NCI-H146 treated with DMSO at 0.1 percent for 48 hours (cell line): Measurements from ENCODE around the gene TNFRSF18.
A peak's percentile ranks its signal among the peaks of the same experiment; 100 is the strongest.

Experiments
- DNase-seq: peaks from one replicate; lab custom pipeline; 2025; ENCODE audit not compliant: unreplicated experiment; lab: John Stamatoyannopoulos, UW

The TNFRSF18 gene

DNA sequence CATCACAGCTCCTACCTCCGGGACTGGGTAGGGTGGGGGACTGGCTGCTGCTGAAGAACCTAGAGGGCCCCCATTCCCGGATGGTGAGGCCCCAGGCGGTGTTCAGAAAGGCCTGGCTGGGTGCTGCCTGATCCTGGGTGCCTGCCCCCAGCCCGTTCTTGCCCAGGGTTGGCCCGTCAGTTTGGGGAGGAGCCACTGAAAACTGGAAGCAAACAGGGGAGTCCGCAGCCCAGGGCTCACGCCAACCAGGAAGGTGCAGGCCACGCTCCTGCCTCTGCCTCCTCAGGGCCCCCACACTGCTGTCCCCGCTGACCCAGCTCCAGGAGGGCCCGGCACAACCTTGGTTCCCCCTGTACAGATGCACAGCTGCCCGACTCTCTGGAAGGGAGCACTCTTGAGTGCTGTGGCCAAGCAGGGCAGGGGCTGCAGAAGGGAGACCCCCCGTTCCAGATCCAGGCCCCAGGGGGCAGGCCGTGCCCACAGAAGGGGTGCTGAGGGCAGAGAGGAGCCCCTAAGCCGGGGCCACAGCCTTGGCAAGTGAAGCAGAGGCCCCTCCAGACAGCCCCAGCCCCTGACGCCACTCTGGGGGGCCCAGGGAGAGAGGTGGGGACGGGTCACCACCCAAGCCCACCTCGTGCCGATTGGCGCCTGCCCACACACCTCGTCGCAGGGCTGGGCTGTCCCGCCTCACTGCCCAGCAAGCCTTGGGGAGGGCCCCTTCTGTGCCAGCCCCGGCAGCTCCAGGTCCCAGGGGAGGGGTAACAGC lies 34.6 kb upstream of the TNFRSF18 start:
- no peak for DNase-seq

DNA sequence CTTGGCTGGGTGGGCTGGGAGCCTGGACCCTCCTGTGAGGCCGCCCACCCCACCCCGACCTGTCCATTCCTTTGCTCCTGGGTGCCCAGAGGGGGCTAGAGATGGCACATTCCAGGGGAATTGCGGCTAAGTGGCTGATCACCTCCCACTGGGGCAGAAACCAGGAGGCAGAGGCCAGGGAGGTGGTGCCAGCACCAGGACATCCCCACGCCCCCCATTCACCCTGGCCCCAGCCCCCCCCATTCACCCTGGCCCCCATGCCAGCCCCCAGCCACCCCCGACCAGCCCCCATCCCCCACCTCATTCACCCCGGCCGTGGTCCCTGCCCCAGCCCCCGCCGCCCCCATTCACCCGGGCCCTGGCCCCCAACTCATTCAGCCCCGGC lies 33.9 kb upstream of the TNFRSF18 start:
- no peak for DNase-seq

DNA sequence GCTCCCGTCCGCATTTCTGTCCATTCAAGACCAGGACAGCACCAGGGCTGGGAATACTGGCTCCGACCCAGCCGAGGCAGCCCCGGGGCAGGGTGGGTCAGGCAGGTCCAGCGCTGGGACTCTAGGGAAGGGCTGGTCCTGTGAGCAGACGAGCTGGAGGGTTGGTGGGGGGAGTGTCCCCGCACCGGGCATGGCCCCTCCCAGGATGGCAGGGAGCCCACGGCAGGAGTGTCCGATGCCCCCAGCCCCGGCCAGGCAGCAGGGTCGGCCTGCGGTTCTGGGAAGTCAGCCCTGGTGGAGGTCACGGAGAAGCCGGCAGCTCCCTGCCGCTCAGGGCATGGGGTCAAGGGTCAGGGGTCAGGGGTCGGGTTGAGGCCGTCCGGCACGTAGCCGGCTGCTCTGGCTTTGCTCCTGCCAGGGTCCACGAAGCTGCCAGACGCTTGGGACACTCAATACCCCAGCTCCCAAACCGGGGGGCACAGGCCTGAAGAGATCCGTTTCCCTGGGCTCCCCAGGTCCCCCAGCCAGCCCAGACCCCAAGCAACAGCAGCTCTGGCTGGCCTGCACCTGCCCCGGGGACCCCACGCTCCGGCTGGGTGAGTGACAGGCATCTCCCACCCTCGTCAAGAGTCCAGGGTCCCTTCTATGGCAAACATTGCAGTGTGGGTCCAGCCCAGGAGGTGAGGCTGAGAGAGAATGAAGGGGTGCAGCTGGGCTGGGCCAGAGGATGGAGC lies 33.4 kb upstream of the TNFRSF18 start:
- DNase-seq, result no peak

DNA sequence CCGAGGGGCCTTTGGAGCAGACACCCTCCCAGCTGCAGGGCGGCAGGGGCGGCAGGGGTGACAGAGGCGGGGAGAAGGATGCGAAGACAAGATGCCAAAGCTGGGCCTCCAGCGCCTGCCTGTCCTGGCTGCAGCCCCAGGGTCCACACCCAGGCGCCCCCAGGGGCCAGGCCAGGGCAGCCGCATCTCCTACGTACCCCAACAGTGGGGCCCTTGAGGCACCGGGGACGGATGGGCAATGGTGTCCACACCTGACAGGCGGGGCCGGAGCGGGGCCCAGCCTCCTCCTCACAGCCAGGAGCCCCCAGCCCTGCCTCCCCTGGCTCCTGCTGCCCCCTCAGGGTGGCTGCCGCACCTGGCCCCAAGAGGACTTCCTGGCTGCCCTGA lies 32.8 kb upstream of the TNFRSF18 start:
- no peak for DNase-seq

DNA sequence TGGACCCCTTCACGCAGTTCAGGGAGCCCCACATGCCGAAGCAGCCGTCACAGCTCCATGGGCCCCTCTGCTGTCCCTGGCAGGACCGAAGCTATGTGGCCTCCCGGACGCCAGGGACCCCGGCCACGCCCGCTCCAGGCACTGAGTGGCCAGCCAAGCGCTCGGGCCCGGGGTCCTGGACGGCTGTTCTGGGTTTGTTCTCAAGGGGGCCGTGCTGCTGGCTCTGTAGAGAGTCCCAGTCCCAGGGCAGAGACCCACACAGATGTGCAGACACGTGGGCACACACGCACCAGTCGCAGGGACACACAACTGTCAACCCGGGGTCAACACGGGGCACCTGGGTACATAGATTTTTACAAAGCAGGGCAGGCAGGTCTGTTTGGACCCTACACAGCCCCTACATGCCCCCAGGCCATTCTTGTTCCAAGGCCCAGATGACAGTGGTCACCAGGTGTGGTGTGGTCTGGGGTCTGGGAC lies 32.3 kb upstream of the TNFRSF18 start:
- DNase-seq, result no peak

DNA sequence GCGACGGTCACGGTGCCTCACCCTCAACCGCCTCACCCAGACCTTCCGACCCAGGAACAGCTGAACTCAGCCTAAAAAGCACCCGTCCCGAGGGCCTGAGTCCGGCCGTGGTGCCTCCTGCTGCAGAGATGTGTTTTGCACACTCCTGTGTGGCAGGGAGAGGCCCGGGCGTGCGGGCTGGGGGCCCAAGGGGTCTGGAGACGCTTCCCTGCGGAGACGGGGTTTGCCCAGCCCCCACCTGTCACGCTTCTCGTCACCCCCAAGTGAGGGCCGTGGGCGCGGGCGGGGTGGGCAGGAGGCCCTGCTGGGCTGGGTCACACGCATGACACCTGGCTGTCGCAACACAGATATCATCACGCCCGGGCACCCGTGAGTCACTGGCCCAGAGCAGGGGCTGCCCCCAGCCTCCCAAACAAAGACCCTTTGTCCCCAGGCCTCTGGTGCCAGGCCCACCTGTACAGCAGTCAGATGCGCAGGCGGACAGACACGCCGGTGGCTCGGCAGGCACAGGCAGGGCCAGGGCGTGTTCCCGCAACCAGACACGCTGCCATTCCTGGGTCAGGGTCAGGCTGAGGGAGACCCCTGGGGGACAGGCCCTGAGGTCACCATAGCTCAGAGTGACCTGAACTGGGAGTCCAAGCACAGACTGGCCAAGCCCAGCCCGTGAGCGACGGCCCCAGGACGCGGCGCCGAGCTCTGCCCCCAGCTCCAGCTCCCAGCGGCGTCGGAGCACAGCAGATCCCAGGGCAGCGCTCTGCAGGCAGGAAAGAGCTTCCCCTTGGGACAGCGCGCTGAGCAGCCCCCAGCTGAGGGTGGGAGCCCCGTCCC lies 31.7 kb upstream of the TNFRSF18 start:
- no peak for DNase-seq

DNA sequence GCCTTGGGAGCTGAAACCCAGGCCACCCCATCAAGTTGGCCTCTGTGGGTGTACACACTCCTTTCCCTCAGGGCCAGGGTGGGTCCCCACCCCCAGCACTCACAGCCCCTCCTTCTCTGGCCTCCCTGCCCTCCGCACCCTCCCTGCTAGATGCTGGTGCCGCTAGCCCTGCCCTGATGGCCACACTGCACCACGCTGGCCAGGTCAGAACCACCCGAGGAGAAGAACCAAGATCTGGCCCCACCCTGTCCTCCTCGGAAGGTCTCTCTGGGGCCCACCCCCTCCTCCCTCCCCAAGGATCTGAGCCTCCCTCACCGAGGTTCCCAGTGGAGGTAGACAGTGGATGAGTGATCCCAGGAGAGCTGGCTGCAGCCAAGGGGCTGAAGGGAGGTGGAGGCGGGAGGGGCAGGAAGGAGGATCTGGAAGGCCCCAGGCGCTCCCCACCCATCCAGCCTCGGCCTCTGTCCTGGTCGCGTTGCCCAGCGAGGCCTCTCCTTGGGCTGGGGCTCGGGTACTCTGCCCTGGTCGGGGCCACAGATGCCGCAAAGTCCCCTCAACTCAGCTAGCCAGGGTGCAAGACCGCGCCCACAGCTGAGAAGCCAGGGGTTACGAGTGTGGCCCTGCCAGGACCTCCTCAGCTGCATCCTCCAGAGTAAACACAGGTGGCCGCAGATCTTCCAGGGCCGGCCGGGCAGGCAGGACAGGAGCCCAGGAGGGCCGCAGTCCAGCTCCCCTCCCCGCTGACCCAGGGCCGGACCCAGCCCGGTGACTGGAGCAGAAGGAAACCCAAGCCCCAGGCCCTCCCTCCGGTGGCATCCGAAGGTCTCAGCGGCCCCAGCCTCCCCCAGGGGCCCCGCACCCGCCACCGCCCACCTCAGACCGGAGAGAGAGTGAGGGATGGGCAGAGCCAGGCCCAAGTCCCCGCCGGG lies 30.8 kb upstream of the TNFRSF18 start:
- DNase-seq, result no peak

DNA sequence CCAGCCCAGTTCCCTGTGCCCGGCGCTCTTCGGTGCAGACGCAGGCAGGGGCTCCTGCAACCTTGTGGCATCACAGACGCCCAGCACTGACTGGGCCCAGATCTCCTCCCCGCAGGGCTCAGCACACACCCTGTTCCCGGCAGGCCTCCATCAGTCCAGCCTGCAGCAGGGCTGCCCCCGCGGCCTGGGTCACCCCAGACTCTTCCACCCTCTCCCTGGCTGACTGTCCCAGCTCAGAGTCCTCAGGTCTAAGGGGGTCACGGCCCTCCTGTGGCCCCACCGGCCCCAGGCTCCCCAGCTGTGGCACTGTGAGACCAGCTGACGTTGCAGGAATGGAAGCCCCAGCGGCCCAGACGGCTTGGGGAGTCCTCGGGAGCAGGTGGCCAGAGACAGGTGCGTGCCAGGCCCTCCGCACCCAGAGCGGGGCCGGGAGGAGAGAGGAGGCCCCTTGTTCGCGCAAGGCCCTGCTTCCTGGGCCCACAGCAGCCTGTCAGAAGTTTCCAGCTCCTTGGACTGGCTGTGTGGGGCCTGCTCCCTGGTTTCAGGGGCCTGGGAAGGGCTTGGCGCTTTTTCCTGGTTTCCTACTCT lies 29.9 kb upstream of the TNFRSF18 start:
- no peak for DNase-seq

DNA sequence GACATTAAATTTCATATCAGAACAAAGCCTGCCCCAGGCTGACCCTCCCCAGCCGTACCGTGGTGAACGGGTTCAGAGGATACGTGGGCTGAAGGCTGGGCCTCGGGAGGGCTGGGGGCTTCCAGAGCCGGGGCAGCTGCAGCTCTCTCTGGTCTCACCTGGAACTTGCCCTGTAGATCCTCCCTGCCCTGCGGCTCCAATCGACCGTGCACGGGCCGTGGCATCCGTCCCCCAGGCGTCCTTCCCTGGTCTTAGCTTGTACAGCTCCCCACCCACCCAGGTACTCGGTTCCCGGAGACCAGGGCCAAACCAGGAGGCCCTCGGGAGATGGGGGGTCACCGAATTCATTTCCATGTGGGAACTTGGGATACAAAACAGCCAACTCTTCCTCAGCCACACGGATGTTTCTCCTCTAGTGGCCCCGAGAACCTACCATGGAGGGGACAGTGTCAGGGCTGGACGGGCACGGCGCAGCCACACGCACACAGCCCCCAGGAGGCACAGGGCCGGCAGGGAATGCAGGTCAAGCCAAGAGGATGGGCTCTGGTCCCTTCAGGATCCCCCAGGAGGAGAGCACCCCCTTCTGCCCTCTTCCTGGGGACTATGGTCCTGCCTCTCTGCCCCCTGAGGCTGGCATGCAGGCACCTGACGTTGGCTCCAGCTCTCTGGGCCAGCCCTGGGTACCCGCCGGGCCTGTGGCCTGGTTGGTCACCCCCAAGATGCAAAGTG lies 28.8 kb upstream of the TNFRSF18 start:
- DNase-seq, result no peak

DNA sequence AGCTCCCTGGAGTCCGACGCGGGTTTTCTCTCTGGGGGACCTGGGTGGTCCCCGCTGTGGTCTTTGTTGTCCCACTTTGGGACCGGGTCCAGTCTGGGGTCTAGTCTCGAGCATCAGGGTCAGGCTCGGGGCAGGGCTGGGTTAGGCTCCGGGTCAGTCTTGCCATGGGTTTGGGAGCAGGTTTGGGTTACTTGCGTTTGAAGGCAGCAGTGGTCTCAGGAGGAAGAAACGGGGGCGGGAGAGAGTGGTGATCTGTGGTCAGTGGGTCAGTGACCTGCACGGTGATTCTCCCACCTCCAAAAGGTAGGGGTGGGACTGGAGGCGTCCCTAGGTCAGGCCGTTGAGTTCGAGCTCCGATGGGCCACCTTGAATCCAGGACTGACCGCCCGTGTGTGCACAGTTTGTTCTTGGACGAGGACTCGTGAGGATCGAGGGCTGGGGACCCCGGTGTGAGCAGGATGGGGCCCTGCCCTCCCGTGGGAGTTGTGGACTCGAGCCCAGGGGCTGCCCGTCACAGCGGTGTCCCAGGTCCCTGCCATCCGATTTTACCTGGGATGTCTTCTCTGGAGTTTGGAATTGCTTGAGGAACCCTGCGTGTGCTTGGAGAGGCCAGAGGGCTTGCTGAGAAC lies 27.9 kb upstream of the TNFRSF18 start:
- no peak for DNase-seq

DNA sequence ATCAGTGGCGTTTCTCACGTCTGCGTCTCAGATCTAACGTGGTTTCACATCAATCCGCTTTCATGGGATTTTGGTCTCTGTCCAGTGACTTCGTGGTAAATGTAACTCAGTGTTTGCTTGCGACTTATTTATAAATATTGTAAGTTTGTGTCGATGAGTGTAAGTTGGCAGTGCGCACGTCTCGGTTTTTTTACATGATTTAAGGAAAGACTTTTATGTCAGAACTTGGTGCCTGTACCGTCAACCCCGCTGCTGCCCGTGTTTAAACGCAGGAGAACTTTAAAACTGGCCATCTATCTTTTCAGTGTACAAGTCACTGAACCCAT lies 27.1 kb upstream of the TNFRSF18 start:
- no peak for DNase-seq

DNA sequence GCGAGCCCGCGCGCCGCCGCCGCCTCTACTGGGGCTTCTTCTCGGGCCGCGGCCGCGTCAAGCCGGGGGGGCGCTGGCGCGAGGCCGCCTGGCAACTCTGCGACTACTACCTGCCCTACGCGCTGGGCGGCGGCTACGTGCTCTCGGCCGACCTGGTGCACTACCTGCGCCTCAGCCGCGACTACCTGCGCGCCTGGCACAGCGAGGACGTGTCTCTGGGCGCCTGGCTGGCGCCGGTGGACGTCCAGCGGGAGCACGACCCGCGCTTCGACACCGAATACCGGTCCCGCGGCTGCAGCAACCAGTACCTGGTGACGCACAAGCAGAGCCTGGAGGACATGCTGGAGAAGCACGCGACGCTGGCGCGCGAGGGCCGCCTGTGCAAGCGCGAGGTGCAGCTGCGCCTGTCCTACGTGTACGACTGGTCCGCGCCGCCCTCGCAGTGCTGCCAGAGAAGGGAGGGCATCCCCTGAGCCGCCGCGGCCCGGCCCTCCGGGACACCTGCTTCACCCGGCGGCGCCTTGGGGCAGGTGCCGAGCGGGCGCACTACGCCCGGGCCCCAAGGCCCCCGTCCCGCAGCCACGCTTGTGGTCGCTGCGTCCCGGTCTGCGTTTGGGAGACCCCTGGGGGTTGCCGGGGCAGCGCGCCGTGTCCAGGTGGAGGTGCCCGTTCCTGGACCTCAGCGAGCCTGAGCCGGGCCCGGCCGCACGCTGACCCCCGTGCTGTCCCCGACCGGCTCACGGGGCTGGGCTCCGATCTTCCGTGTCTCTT lies 26.6 kb upstream of the TNFRSF18 start:
- no peak for DNase-seq

DNA sequence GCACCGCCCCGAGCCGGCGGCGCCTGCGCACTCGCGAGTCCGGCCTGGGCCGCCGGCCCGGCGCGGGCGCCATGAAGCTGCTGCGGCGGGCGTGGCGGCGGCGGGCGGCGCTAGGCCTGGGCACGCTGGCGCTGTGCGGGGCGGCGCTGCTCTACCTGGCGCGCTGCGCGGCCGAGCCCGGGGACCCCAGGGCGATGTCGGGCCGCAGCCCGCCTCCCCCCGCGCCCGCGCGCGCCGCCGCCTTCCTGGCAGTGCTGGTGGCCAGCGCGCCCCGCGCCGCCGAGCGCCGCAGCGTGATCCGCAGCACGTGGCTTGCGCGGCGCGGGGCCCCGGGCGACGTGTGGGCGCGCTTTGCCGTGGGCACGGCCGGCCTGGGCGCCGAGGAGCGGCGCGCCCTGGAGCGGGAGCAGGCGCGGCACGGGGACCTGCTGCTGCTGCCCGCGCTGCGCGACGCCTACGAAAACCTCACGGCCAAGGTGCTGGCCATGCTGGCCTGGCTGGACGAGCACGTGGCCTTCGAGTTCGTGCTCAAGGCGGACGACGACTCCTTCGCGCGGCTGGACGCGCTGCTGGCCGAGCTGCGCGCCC lies 25.9 kb upstream of the TNFRSF18 start, which contains the start of gene B3GALT6:
B3GALT6 (plus strand) TSS at position 30 of the 588 bp plus-strand sequence; CDS start at position 72, 42 bp downstream.
- no peak for DNase-seq

DNA sequence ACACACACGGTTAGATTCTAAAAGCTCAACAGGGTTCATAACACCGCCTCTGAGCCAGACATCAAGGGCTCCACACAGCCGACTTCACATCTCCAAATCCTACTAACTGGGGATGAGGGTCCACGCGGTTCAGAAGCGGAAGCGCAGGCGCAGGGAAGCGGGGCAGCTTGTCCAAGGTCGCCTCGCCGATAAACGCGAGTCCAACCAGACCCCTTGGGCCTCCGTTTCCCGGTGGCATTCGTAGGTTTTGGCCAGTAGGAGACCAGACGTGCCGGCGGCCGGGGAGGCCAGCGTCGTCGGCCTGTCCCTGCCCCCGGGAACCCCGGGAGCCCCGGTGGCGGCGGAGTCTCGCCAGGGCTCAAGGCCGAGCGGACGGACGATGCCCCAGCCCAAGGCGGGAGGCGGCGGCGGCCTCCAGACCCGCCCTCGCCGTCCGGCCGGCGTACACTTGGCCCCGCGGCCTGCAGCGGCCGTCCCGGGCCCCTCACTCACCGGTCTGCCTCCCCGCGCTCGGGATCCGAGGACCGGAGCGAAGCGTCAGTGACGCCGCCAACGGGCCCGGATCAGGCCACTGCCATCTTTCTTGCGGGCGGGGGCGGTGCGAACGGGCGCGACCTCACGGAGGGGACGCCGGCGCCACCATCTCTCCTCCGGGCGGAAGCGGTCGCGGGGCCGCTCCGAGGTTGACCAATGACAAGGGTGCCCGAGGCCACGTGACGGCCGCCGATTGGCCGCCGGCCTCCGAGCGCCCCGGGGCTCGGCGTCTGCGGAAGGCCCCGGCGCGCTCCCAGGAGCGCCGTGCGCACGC lies 25.2 kb upstream of the TNFRSF18 start, which contains the start of gene SDF4:
SDF4 (minus strand) TSS at position 602 of the 808 bp plus-strand sequence. CDS start 3,229 bp downstream, outside the sequence.
- DNase-seq, result peak; percentile 71

DNA sequence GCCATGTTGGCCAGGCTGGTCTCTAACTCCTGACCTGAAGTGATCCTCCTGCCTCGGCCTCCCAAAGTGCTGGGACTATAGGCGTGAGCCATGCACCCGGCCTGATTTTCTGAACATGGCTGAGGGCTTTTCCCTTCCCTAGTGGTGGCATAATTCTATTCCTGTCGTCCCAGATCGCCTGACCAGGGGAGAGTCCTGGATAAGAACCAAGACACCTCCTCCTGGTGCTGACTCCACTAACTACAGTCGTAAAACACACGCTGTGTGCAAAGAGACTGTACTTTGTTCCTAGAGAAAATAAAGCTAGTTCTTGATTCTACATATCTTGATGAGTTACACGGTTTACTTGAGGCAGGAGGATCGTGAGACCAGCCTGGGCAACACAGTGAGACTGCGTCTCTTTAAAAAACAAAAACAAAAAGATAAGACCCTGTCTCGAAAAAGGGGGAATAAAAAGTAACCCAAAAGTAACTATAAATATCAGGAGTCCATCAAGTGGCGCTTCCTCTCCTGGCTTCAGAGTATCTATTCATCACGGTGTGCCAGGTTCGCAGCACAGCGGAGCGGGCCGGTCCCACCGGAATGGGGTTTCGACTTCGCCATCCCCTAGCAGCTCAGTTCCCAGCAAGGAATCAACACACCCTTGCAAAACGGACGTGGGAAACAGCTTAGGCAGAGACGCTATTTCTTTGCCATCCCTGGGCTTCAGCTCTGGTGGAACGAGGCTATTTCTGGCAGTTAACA lies 24.4 kb upstream of the TNFRSF18 start:
- no peak for DNase-seq

DNA sequence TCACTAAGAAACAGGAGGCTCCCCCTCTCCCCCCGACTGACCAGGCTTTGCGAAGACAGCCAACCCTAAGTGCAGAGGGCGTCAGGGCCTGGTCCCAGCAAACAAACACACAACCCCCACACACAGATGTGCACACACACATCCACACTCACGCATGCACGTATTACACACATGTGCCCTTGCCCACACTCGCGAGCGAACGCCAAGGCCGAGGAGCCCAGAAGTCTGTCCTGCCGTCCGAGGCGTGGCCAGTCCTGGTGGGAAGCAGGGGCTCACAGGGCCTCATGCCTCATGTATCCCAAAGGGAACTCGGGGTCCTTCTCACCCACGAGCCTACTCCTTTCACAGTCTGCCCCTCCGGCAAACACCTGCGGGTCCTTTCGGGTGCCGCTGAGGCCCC lies 23.4 kb upstream of the TNFRSF18 start:
- DNase-seq, result no peak
